ENCODE results near the gene GSTT2.

GSTT2 gene

GRCh38 chr22:24009227-24010017 is 29.5 kb downstream of the GSTT2 start:
- no peak for DNase-seq

- DNase-seq, result no peak
These were observed 30.1 kb downstream of the GSTT2 start for GRCh38 chr22:24010018-24010391.

- no peak for DNase-seq
These were observed 31.8 kb downstream of the GSTT2 start for GRCh38 chr22:24011735-24012068.

GRCh38 chr22:24016156-24016555 is 36.2 kb downstream of the GSTT2 start:
- no peak for DNase-seq

GRCh38 chr22:24021304-24021703 is 41.4 kb downstream of the GSTT2 start:
- DNase-seq, result no peak

GRCh38 chr22:24023204-24023789 is 43.4 kb downstream of the GSTT2 start:
- DNase-seq, result no peak

GRCh38 chr22:24024354-24024753 is 44.4 kb downstream of the GSTT2 start:
- no peak for DNase-seq

- DNase-seq, result no peak
These were observed 45.5 kb downstream of the GSTT2 start for GRCh38 chr22:24025475-24025874.

- DNase-seq, result no peak
These were observed 46.1 kb downstream of the GSTT2 start for GRCh38 chr22:24026056-24026455.

- no peak for DNase-seq
These were observed 46.8 kb downstream of the GSTT2 start for GRCh38 chr22:24026733-24027132.

GRCh38 chr22:24027389-24027975 is 47.5 kb downstream of the GSTT2 start:
- DNase-seq, result no peak

GRCh38 chr22:24027991-24028390 is 48.1 kb downstream of the GSTT2 start:
- no peak for DNase-seq

- DNase-seq, result no peak
These were observed 48.6 kb downstream of the GSTT2 start for GRCh38 chr22:24028533-24028932.

- DNase-seq, result no peak
These were observed 49.4 kb downstream of the GSTT2 start for GRCh38 chr22:24029304-24029703.

GRCh38 chr22:24030186-24030702 is 50.3 kb downstream of the GSTT2 start:
- DNase-seq, result no peak
